GM19239 (cell line): ENCODE data around the gene ZNF627.
A peak's percentile ranks its signal among the peaks of the same experiment; 100 is the strongest.
"Not testable (repeated sequence)": the region's sequence is repeated elsewhere in the genome, so short reads cannot be mapped to it uniquely, and the experiment has no call there.

Experiments used
- DNase-seq: peaks from one replicate; pipeline ENCODE4 v3.0.0; 2011; ENCODE audit warnings: low spot score; ENCODE audit not compliant: insufficient read length
- FAIRE-seq: peaks from 2 replicates; lab custom pipeline; 2011; peaks lifted over from hg19 to GRCh38; lab: Jason Lieb, UNC

The ZNF627 gene

GRCh38 chr19:11597202-11598102, at the start of gene ZNF627:
TSS of gene ZNF627 (plus strand) at chr19:11597483. CDS start at chr19:11597628, 145 bp downstream.
- FAIRE-seq: peak; percentile 98
- peak; percentile 91 for DNase-seq

- no peak for FAIRE-seq
Observed at GRCh38 chr19:11547929-11548700, 49.2 kb upstream of the ZNF627 start.

GRCh38 chr19:11549386-11549953, 47.8 kb upstream of the ZNF627 start:
- no peak for DNase-seq
- no peak for FAIRE-seq

More at GRCh38 chr19:11547929-11548700, 49.2 kb upstream of the ZNF627 start:
- no peak for DNase-seq

- DNase-seq (no peak), FAIRE-seq (no peak)
Observed at GRCh38 chr19:11550265-11550664, 47.0 kb upstream of the ZNF627 start.

- DNase-seq (no peak), FAIRE-seq (no peak)
Observed at GRCh38 chr19:11551603-11552235, 45.6 kb upstream of the ZNF627 start.

- DNase-seq: no peak
- FAIRE-seq: no peak
Observed at GRCh38 chr19:11552666-11553372, 44.5 kb upstream of the ZNF627 start.

GRCh38 chr19:11554160-11554559, 43.1 kb upstream of the ZNF627 start:
- FAIRE-seq (no peak), DNase-seq (peak; percentile 55)

- FAIRE-seq (no peak), DNase-seq (no peak)
Observed at GRCh38 chr19:11555246-11555645, 42.0 kb upstream of the ZNF627 start.

GRCh38 chr19:11556634-11557420, 40.5 kb upstream of the ZNF627 start:
- DNase-seq: no peak
- no peak for FAIRE-seq

- DNase-seq (peak; percentile 95), FAIRE-seq (peak; percentile 96)
Observed at GRCh38 chr19:11558881-11559828, 38.1 kb upstream of the ZNF627 start, which contains the start of gene ELOF1. TSS of gene ELOF1 (minus strand) at chr19:11559230. CDS start at chr19:11554347, 4,883 bp downstream.

GRCh38 chr19:11560404-11561051, 36.8 kb upstream of the ZNF627 start:
- FAIRE-seq (peak; percentile 76), DNase-seq (peak; percentile 54)

- no peak for DNase-seq
- FAIRE-seq: no peak
Observed at GRCh38 chr19:11563532-11563931, 33.8 kb upstream of the ZNF627 start.

GRCh38 chr19:11564082-11564807, 33.0 kb upstream of the ZNF627 start:
- not testable (repeated sequence) for DNase-seq, FAIRE-seq

- FAIRE-seq, DNase-seq: not testable (repeated sequence)
Observed at GRCh38 chr19:11565649-11565980, 31.7 kb upstream of the ZNF627 start.

GRCh38 chr19:11566164-11566563, 31.1 kb upstream of the ZNF627 start:
- DNase-seq: no peak
- no peak for FAIRE-seq

GRCh38 chr19:11570039-11570462, 27.2 kb upstream of the ZNF627 start:
- DNase-seq: no peak
- no peak for FAIRE-seq

GRCh38 chr19:11573354-11573753, 23.9 kb upstream of the ZNF627 start:
- FAIRE-seq, DNase-seq: not testable (repeated sequence)
